HAP-1 (cell line): Measurements from ENCODE around the gene ZNF674.
A peak's percentile ranks its signal among the peaks of the same experiment; 100 is the strongest.
"Not testable (repeated sequence)": the region's sequence is repeated elsewhere in the genome, so short reads cannot be mapped to it uniquely, and the experiment has no call there.

Experiments
- DNase-seq, 2 experiments: peaks; one replicate each; pipeline ENCODE4 v3.0.0-alpha.2; 2016 to 2020; ENCODE audit warnings: low spot score in 2 of 2
- H3K27me3 ChIP-seq: fragments of 250-450 bp; sonication (Bioruptor Pico); 2 replicates; pipeline ENCODE4 v1.5.1; 2020; ENCODE audit warnings: low read depth, mild to moderate bottlenecking, moderate library complexity
- H3K36me3 ChIP-seq: fragments of 250-450 bp; sonication (Bioruptor Pico); replicated peaks from 2 replicates; pipeline ENCODE4 v1.5.1; 2020; ENCODE audit warnings: mild to moderate bottlenecking
- H3K4me1 ChIP-seq: fragments of 250-450 bp; sonication (Bioruptor Pico); 2 replicates; pipeline ENCODE4 v1.5.1; 2020; ENCODE audit warnings: mild to moderate bottlenecking
- H3K4me3 ChIP-seq: fragments of 250-450 bp; sonication (Bioruptor Pico); 2 replicates; pipeline ENCODE4 v1.5.1; 2020; ENCODE audit warnings: mild to moderate bottlenecking, moderate library complexity
- H3K9me3 ChIP-seq: fragments of 250-450 bp; sonication (Bioruptor Pico); 2 replicates; pipeline ENCODE4 v1.5.1; 2020; ENCODE audit warnings: mild to moderate bottlenecking, moderate library complexity
- in situ Hi-C: fragments of 300-500 bp; cut with MboI; formaldehyde crosslinking; loops from 3 replicates; pipeline ENCODE4 v1.14.3; 2020; ENCODE audit warnings: low sequenced_read_pairs, inconsistent platforms, mixed read lengths

Gene ZNF674

DNA sequence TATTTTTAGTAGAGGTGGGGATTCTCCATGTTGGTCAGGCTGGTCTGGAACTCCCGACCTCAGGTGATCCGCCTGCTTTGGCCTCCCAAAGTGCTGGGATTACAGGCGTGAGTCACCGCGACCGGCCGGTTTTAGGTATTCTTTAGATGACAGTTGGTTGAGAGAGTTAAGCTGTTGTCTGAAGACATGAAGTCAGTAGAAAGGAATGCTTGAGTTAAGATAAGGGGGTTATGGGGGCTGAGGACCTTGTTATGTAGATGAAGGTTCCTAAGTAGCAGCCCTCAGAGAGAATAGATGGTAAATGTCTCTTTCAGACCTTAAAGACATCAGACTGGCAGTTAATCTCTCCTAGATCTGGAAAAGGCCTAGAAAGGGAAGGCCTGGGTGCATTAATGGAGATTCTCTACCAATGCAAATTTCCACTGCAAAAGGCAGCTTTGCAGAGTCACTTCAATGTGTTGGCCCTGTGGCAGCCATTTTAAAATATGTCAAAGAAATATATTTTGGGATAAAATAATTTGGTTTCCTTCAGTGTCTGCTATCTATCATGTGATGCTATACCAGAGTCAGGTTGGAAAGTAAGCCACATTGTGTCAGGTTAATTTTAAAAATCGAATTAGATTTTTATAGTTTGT lies 6.4 kb upstream of the ZNF674 start:
- Histone ChIP-seq H3K36me3 (peaks cover 26% of the 10 kb centered on the region), H3K4me3 (no peak overlapping the region), H3K27me3 (no peaks in the 10 kb centered on the region), H3K9me3 (no peaks in the 10 kb centered on the region), H3K4me1 (peaks cover 37% of the 10 kb centered on the region)
- peak; percentile 82 to 98 for DNase-seq
- in situ Hi-C loops, result loop anchor here (10.0 kb wide), 1 partner anchor 133 kb away; no protein-coding TSS in a partner anchor

DNA sequence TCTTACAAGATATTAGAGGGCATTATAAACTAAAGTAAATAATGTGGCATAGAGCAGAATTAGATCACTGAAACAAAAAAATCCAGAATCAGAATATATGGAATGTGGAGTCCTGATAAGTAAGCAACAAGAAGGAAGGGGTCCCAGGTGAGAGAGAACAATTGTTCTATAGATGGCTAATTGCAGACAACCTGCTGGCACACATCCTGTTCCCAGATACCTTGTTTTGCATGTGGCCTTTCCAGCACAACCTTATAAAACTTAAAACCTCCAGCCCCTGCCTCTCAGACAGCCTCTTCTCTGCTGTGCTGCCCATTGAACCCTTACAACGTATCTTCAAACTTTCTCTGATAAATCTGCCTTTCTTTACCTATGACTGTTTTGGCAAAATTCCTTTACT lies 4.7 kb upstream of the ZNF674 start:
- H3K36me3 ChIP-seq, result peaks cover 35% of the 10 kb centered on the region
- no peaks in the 10 kb centered on the region for H3K27me3 ChIP-seq
- in situ Hi-C loops, result loop anchor here (10.0 kb wide), 1 partner anchor 135 kb away; no protein-coding TSS in a partner anchor
- H3K4me1 ChIP-seq, result peaks cover 40% of the 10 kb centered on the region
- no peak for DNase-seq
- no peak overlapping the region for H3K4me3 ChIP-seq
- no peaks in the 10 kb centered on the region for H3K9me3 ChIP-seq

DNA sequence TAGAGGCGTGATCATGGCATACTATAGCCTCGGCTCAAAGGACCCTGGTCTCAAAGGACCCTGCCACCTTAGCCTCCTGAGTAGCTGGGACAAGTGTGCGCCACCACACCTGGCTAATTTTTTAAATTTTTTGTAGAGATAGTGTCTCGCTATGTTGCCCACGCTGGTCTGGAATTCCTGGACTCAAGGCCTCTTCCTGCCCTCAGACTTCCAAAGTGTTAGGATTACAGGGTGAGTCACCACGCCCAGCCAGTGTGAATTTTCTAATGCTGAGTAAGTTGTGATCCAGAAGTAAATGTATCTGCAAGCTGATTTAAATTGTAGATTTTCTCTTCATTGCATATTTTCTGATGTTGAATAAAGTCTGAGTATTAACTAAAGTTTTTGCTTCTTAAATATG lies 2.6 kb upstream of the ZNF674 start:
- in situ Hi-C loops, result no loop called here
- Histone ChIP-seq H3K4me3 (no peak overlapping the region), H3K4me1 (peaks cover 38% of the 10 kb centered on the region), H3K36me3 (peaks cover 39% of the 10 kb centered on the region), H3K27me3 (no peaks in the 10 kb centered on the region), H3K9me3 (no peaks in the 10 kb centered on the region)
- DNase-seq, result no peak

DNA sequence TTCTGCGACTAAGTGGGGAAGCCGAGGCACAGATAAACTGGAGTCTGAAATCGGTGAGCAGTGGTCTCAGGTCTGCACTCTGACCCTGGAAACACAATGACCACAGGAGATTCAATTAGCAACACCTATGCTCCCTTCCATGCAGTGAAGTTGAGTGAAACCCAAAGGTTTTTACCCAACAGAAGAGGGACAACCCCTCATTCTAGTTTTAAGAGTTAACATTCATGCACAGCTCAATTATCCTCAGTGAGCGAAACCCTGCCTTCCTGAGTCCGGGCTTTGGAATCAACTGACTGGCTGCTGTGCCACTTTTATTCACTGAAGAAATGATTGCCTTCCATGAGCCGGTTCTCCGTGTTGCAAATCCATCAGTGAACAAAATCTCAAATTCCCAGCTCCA lies 694 bp downstream of the ZNF674 start:
- H3K27me3 ChIP-seq, DNase-seq, H3K9me3 ChIP-seq, in situ Hi-C loops: not testable (repeated sequence)
- Histone ChIP-seq H3K4me3 (peak overlapping the region; percentile 98), H3K36me3 (peaks cover 44% of the 10 kb centered on the region), H3K4me1 (peaks cover 20% of the 10 kb centered on the region)

DNA sequence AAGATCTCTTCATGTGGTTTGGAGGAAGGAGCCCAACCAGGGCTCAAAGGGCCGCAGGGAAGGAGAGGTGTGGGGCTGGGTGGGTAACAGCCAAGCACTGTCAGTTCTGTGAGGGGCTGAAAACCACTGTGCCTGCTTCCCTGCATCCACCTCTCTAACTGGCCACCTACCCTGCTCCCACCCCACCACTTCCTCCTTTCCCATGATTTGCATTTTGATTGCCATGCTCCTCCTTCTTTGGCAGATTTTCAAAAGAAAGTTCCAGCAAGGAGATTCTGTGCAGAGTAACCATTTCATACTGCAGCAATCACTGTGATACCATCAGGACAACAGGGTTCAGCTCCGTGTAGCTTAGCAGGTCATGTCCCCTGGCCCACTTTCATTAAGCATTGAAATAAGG lies 1.8 kb downstream of the ZNF674 start:
- H3K36me3 ChIP-seq, result peaks cover 36% of the 10 kb centered on the region
- no peak overlapping the region for H3K4me3 ChIP-seq
- in situ Hi-C loops, result no loop called here
- H3K27me3 ChIP-seq, result no peaks in the 10 kb centered on the region
- no peaks in the 10 kb centered on the region for H3K9me3 ChIP-seq
- H3K4me1 ChIP-seq, result peaks cover 20% of the 10 kb centered on the region
- DNase-seq, result no peak

DNA sequence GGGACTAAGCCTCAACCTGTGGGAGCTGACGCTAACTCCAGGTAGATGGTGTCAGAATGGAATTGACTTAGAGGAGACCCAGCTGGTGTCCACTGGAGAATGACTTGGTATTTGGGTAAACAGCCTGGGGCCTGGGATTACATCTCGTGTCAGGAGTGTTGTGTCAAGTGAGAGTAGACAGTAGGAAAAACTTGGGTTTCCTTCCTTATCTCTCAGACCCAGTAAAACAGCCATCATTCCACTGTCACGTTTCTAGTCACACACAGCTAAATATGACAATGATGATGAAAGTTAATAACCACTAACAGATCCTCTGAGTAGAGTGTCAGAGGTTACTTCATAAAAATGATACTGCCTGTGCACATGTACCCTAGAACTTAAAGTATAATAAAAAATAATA lies 13.8 kb downstream of the ZNF674 start:
- Histone ChIP-seq H3K9me3 (no peaks in the 10 kb centered on the region), H3K27me3 (no peaks in the 10 kb centered on the region), H3K4me1 (no peaks in the 10 kb centered on the region), H3K4me3 (no peak overlapping the region), H3K36me3 (peaks cover 4% of the 10 kb centered on the region)
- in situ Hi-C loops, result no loop called here
- no peak for DNase-seq

DNA sequence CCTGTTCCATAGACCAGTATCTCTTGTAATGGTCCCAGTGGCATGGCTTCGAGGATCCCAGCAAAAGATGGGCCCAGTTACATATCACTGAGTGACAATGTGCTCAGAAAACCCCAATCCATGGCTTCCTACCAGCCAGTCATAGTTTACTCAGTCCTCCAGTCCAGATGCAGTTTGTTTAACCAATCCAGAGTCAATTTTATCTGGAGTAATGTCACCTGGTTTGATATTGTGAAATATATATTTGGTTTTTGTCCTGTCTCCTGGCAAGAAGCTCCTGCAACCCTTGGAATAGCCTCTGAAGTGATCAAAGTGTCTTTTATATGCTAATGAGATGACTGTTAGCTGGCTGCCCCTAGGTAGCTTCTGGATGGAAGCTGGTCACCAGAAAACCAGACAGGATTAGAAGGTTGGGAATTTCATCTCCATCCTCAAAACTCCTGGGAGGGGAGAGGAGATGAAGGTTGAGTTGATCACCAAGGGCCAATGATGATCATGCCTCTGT lies 14.8 kb downstream of the ZNF674 start:
- H3K4me3 ChIP-seq, H3K4me1 ChIP-seq, in situ Hi-C loops, H3K36me3 ChIP-seq, DNase-seq, H3K27me3 ChIP-seq, H3K9me3 ChIP-seq: not testable (repeated sequence)

DNA sequence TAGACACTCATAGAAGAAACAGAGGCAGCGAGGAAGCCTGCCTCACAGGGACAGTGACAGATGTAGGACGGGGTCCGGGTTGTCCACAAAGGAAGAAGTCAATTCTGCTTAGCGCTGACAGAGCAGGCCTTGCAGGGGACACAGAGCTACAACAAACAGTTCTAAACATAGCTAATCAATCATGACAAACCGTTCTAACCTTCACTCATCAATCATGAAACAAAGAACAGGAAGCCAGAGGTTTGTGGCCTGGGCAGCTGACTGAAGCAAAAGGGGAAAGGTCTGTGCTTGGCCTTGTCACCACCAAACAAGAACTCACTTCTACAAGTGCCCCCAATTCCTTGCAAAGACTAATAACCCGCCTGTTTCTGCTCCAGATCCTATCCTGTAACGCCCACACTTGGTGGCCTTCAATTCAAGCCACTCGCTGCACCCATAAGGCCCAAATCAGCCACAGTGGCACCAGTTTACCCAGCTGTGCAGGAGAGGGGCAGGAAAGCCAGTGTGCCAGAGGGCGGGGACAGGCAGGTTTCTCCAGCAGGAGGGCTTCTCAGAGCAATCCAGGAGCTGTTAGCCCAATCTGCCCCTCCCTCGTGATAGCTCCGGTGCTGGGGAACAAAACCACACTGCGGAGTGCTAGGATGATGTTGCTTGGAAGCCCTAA lies 15.3 kb downstream of the ZNF674 start:
- H3K4me1 ChIP-seq, H3K4me3 ChIP-seq, H3K36me3 ChIP-seq, DNase-seq, in situ Hi-C loops, H3K9me3 ChIP-seq, H3K27me3 ChIP-seq: not testable (repeated sequence)

DNA sequence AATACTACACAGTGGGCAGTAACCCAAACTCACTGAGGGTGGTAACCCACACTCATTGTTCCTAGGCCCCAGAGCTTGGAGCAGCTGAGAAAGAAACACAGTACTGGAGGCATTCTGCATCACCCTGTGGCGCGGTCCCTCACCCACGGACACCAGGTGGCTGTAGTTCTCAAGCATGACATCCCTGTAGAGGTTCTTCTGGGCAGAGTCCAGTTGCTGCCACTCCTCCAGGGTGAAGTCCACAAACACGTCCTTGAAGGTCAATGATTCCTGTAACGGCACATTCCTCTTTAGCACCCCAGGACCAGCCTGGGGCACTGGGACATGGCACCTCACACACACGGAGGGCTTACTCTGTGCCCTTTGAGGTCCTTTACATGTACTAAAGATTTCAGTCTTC lies 16.6 kb downstream of the ZNF674 start:
- H3K27me3 ChIP-seq, in situ Hi-C loops, DNase-seq, H3K4me3 ChIP-seq, H3K4me1 ChIP-seq, H3K9me3 ChIP-seq, H3K36me3 ChIP-seq: not testable (repeated sequence)

DNA sequence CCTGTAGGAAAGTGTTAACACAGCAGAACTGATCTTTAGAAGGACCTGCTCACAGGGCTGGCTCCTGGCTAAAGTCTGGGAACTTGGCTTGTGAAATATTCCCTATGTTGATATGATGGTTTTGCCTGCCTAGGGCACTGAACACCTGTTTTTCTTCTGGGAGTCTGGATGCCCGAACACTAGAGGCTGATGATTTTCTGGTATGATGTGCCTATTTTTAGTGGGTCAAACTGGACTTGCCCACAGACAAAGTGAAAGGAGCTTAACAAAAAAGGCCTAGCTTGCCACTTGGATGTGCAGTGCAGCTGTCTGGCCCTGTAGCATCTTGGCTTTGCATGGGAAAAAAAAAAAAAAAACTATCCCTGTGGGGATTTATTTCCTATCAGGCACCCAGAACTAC lies 39.1 kb downstream of the ZNF674 start:
- Histone ChIP-seq H3K36me3 (no peaks in the 10 kb centered on the region), H3K27me3 (no peaks in the 10 kb centered on the region)
- in situ Hi-C loops, result no loop called here

DNA sequence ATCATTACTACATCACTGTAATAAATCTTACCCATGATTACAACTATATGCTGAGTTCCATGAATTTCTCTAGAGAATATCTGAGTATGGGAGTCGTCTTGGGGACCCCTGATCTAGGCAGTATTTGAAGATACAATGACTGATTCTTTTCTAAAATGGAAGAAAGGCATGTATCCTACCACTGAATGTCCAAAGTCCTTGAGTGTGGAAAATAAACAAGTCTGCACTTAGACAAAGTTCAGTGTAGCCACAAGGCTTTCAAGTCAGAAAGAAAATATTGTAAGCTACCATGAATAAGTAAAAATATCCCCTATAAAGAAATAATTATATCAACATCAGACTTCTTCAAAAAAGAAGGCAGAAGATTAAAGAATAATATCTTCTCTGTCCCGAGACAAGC lies 42.4 kb downstream of the ZNF674 start:
- DNase-seq, result no peak
- in situ Hi-C loops, result no loop called here
- Histone ChIP-seq H3K36me3 (no peaks in the 10 kb centered on the region; the same call in none of the 2 replicates), H3K4me1 (no peaks in the 10 kb centered on the region), H3K9me3 (peaks cover 20% of the 10 kb centered on the region), H3K27me3 (no peaks in the 10 kb centered on the region), H3K4me3 (no peak overlapping the region)

More for the DNA sequence above, 39.1 kb downstream of the ZNF674 start:
- H3K4me1 ChIP-seq, result no peaks in the 10 kb centered on the region
- no peak for DNase-seq
- H3K4me3 ChIP-seq, result no peak overlapping the region
- H3K9me3 ChIP-seq, result peaks cover 10% of the 10 kb centered on the region

DNA sequence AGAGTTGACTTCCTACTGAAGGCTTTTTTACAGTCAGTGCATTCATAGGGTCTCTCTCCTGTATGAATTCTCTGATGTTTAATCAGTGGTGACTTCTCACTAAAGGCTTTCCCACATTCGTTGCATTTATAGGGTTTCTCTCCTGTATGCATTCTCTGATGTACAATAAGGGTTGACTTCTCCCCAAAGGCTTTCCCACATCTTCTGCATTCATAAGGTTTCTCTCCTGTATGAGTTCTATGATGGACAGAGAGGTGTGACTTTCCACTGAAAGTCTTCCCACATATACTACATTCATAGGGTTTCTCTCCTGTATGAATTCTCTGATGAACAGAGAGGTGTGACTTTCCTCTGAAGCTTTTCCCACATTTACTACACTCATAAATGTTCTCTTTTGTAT lies 45.2 kb downstream of the ZNF674 start:
- peaks cover 13% of the 10 kb centered on the region for H3K9me3 ChIP-seq
- no peak overlapping the region for H3K4me3 ChIP-seq
- in situ Hi-C loops, result no loop called here

DNA sequence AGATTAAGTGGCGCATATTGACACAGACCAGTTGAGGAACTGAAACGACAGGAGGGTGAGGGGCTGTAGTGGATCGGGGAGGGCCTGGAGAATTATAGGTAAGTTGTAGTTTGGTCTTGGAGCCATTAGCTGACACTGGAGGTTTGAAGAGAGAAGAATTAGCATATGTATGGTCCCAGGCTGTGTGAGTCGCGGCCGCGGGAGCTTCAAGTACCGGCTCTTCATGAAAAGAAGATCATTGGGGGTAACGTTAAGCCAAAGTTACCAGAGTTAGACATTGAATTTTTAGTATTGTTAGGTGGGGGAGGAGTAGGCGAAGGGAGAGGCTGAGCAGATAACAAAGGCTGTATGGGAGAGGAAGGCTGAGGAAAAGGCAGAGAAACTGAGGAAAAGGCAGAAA lies 56.5 kb downstream of the ZNF674 start:
- Histone ChIP-seq H3K27me3 (no peaks in the 10 kb centered on the region), H3K4me1 (peaks cover 28% of the 10 kb centered on the region), H3K9me3 (peaks cover 6% of the 10 kb centered on the region), H3K36me3 (no peaks in the 10 kb centered on the region), H3K4me3 (no peak overlapping the region)
- in situ Hi-C loops, result no loop called here
- peak; percentile 69 to 76 for DNase-seq

More for the DNA sequence above, 45.2 kb downstream of the ZNF674 start:
- no peaks in the 10 kb centered on the region for H3K27me3 ChIP-seq
- H3K36me3 ChIP-seq, result no peaks in the 10 kb centered on the region; the same call in none of the 2 replicates
- no peaks in the 10 kb centered on the region for H3K4me1 ChIP-seq
- no peak for DNase-seq

DNA sequence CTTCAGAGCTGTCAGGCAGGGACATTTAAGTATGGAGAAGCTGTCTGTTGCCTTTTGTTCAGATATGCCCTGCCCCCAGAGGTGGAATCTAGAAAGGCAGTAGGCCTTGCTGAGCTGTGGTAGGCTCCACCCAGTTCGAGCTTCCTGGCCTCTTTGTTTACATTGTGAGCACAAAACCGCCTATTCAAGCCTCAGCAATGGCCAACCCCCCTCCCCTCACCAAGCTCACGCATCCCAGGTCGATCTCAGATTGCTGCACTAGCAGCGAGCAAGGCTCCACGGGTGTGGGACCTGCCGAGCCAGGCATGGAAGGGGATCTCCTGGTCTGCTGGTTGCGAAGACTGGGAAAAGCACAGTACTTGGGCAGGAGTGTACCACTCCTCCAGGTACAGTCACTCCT lies 59.3 kb downstream of the ZNF674 start:
- no peaks in the 10 kb centered on the region for H3K27me3 ChIP-seq
- peaks cover 8% of the 10 kb centered on the region for H3K9me3 ChIP-seq
- H3K4me1 ChIP-seq, result peaks cover 28% of the 10 kb centered on the region
- peak; percentile 89 to 92 for DNase-seq
- no peak overlapping the region for H3K4me3 ChIP-seq
- in situ Hi-C loops, result no loop called here
- H3K36me3 ChIP-seq, result no peaks in the 10 kb centered on the region
